Measurements from ENCODE around the gene TRPM2. TPM values are rescaled to one million over a fixed set of nuclear protein-coding genes. Genes with fewer than 3 reads are reported as not detected.

The TRPM2 gene
- total and polyA plus RNA-seq, 8 donors = 0.46 to 8.7 (median 2.6) TPM

- no peaks in the 10 kb centered on the region for H3K36me3 ChIP-seq
- H3K9me3 ChIP-seq = no peaks in the 10 kb centered on the region
- no peak overlapping the region for H3K4me3 ChIP-seq
- DNase-seq (no peak), FAIRE-seq (no peak), ATAC-seq (no peak)
- WGBS, 2 donors = 78 to 82% methylated on average over 14 of the region's 14 CpGs
- H3K27me3 ChIP-seq = no peaks in the 10 kb centered on the region
- intact Hi-C loops (cut with DNase I) = no loop called here
- peaks cover 0 to 5% (median 0%) of the 10 kb centered on the region in 3 donors for H3K4me1 ChIP-seq
- TF ChIP-seq CTCF (IDR thresholded peaks at IDR 0.05) = no peak
- no peak overlapping the region for H3K27ac ChIP-seq
Measured at GRCh38 chr21:44459712-44460440, 106.5 kb downstream of the TRPM2 start.

GRCh38 chr21:44460441-44460755, 107.0 kb downstream of the TRPM2 start:
- 88 to 96% methylated on average over 7 to 8 of the region's 8 CpGs for WGBS, 2 donors
- Histone ChIP-seq H3K27me3 (no peaks in the 10 kb centered on the region), H3K36me3 (no peaks in the 10 kb centered on the region), H3K4me1 (peaks cover 0 to 5% (median 0%) of the 10 kb centered on the region in 3 donors), H3K27ac (no peak overlapping the region), H3K9me3 (no peaks in the 10 kb centered on the region), H3K4me3 (no peak overlapping the region)
- FAIRE-seq (no peak), ATAC-seq (no peak), DNase-seq (no peak)
- no peak for TF ChIP-seq CTCF (IDR thresholded peaks at IDR 0.05)
- intact Hi-C loops (cut with DNase I) = no loop called here

- 94 to 97% methylated on average over 8 of the region's 8 CpGs for WGBS, 2 donors
- DNase-seq (peak in 1 of 6 donors; percentile 65), ATAC-seq (no peak), FAIRE-seq (no peak)
- Histone ChIP-seq H3K27ac (no peak overlapping the region), H3K36me3 (no peaks in the 10 kb centered on the region), H3K4me3 (no peak overlapping the region), H3K9me3 (no peaks in the 10 kb centered on the region), H3K27me3 (no peaks in the 10 kb centered on the region), H3K4me1 (peaks cover 0 to 4% (median 0%) of the 10 kb centered on the region in 3 donors)
- intact Hi-C loops (cut with DNase I) = no loop called here
- no peak for TF ChIP-seq CTCF (IDR thresholded peaks at IDR 0.05)
Measured at GRCh38 chr21:44461005-44461404, 107.6 kb downstream of the TRPM2 start.

- DNase-seq = peak in 1 of 6 donors; percentile 62
- H3K36me3 ChIP-seq = no peaks in the 10 kb centered on the region
- no peak for FAIRE-seq
- no peaks in the 10 kb centered on the region for H3K4me1 ChIP-seq
- no peak overlapping the region for H3K27ac ChIP-seq
- no peaks in the 10 kb centered on the region for H3K9me3 ChIP-seq
- TF ChIP-seq CTCF (IDR thresholded peaks at IDR 0.05) = no peak
- intact Hi-C loops (cut with DNase I) = no loop called here
- H3K27me3 ChIP-seq = no peaks in the 10 kb centered on the region
- no peak overlapping the region for H3K4me3 ChIP-seq
- 74 to 84% methylated on average over 15 of the region's 15 CpGs for WGBS, 2 donors
- ATAC-seq = peak in 3 of 4 donors; percentile 19 to 46 (median 41)
Measured at GRCh38 chr21:44461464-44462001, 108.1 kb downstream of the TRPM2 start.

All from pancreas (tissue), 10 donors.